GM19455 (cell line): ENCODE results near the gene APOM.

Experiments
- ATAC-seq: cut with Tn5 transposase; IDR thresholded peaks from one replicate; pipeline ENCODE4 v1.9.1; 2021; ENCODE audit not compliant: unreplicated experiment

The APOM gene

GRCh38 chr6:31657406-31658157, 1.9 kb downstream of the APOM start:
- ATAC-seq = no peak

- ATAC-seq = no peak
Measured at GRCh38 chr6:31658158-31658688, 2.5 kb downstream of the APOM start.

GRCh38 chr6:31658983-31659648, 3.4 kb downstream of the APOM start:
- ATAC-seq = no peak

GRCh38 chr6:31659649-31660380, 4.1 kb downstream of the APOM start:
- peak; percentile 20 for ATAC-seq

GRCh38 chr6:31660381-31661261, 4.9 kb downstream of the APOM start, which contains the start of gene C6orf47:
TSS of gene C6orf47 (minus strand) at chr6:31660778. CDS start at chr6:31659947, 831 bp downstream.
- ATAC-seq = peak; percentile 56

GRCh38 chr6:31661262-31662123, 5.8 kb downstream of the APOM start:
- no peak for ATAC-seq

- no peak for ATAC-seq
Measured at GRCh38 chr6:31662124-31662723, 6.5 kb downstream of the APOM start.

- ATAC-seq = no peak
Measured at GRCh38 chr6:31663126-31663960, 7.6 kb downstream of the APOM start.

- ATAC-seq = no peak
Measured at GRCh38 chr6:31663961-31664789, 8.5 kb downstream of the APOM start.

- ATAC-seq = no peak
Measured at GRCh38 chr6:31664790-31665500, 9.3 kb downstream of the APOM start, which contains the start of gene GPANK1. TSS of gene GPANK1 (minus strand) at chr6:31664997. CDS start at chr6:31664478, 519 bp downstream.

GRCh38 chr6:31665501-31666336, 10.0 kb downstream of the APOM start, which contains the start of gene CSNK2B:
TSS of gene CSNK2B (plus strand) at chr6:31666080. CDS start at chr6:31666832, 752 bp downstream.
- ATAC-seq = peak; percentile 82

- ATAC-seq = no peak
Measured at GRCh38 chr6:31666337-31666965, 10.8 kb downstream of the APOM start.

GRCh38 chr6:31669676-31670075, 14.0 kb downstream of the APOM start, which contains the start of gene LY6G5B:
TSS of gene LY6G5B (plus strand) at chr6:31669976. CDS start at chr6:31670951, 975 bp downstream.
- no peak for ATAC-seq

- no peak for ATAC-seq
Measured at GRCh38 chr6:31676322-31676903, 20.7 kb downstream of the APOM start.

GRCh38 chr6:31676904-31677303, 21.2 kb downstream of the APOM start:
- no peak for ATAC-seq
